AML-193 (cell line): ENCODE measurements around the gene CFAP299.

Experiments used
- DNase-seq, 2 experiments: peaks; one replicate each; lab custom pipeline; 2025; lab: John Stamatoyannopoulos, UW

The CFAP299 gene

GRCh38 chr4:80925293-80925692 lies 589.8 kb downstream of the CFAP299 start:
- DNase-seq = no peak

DNA sequence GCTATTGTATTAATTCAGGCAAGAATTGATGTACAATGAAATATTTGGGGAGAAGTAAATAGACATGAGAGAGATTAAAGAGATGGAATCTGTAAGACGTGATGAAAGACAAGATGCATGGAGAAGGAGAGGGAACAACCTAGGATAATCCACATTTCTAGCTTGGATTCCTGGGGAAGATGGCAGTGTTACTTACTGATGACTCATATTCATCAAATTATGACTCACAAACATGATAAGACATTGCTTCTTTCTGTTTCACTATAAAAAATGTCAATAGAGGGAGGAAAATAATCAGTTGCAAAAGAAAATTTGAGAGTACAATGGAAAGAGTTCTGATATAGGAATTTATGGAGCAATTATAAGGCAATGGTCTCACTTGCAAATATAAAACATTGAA lies 590.9 kb downstream of the CFAP299 start:
- no peak for DNase-seq

DNA sequence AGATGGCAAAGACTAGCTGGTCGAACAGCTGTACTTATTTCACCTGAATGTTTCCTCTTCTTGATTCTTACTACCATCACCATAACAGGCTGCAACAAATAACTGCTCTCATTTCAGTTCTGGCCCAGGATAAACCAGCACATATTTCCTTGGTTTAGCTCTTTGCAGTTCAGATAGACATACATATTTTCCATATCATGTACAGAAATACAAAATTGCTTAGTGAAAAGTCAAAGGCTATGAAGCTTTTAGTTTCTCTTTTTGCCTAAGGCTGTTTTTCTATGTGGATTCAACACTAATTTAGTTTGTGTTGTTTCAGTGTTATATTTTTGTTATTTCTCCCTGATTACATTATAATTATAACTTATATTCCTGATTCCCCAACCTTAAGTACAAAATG lies 591.4 kb downstream of the CFAP299 start:
- no peak for DNase-seq

- DNase-seq = no peak
These were observed 591.9 kb downstream of the CFAP299 start for GRCh38 chr4:80927420-80927819.

DNA sequence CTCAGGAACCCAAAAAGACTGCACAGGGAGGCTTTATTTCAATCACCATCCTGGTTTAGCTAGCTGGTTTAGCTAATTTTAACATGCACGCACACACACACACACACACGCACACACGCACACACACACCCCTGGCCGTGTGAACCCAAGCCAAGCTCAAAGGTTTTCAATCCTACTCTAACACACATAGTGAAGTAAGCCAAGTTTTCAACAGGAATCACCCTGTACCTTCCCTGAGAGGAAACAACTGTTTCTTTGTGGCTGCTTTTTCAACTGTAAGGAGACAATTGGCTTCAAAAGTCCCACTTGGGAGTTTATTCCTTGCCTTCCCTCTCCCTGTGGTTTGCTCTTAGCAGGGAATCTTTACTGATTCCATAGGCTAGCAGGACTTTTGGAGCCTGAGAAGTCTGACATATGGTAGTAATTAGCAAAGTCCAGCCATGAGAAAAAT lies 596.1 kb downstream of the CFAP299 start:
- no peak for DNase-seq

DNA sequence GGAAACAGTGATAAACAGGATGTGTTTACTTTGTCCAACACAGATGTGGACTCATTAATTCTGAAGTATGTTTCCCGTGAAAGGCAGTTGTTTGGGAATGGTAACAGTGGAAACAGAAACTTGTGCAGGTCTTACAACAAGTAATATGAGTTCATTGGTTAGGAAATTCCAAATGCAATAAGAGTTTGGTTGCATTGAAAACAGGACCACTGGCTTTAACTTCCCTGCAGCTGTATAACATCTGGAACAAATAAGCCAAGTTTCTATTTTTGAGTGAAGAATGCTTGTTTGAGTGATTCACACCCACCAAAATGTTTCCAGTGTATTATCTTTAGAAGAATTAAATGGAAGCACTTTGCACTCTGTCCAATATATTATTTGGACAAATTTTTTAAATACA lies 612.6 kb downstream of the CFAP299 start:
- no peak for DNase-seq

DNA sequence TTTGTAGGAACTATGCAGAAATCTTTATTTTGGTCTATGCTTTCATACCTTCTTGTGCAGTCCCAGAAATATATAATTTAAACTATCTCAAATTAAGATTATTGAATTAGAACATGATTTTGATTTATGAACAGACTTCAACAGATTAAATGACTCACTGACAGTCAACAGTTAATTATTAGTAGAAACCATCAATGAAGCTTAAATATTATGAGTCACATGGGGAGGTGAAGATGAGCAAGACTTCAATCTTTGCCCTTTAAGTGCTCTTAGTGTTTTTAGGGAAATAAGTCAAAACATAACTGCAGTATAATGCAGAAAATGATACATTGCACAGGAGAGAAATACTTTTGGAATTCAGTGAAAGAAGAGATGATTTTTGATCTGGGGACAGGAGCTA lies 613.5 kb downstream of the CFAP299 start:
- DNase-seq = no peak

DNA sequence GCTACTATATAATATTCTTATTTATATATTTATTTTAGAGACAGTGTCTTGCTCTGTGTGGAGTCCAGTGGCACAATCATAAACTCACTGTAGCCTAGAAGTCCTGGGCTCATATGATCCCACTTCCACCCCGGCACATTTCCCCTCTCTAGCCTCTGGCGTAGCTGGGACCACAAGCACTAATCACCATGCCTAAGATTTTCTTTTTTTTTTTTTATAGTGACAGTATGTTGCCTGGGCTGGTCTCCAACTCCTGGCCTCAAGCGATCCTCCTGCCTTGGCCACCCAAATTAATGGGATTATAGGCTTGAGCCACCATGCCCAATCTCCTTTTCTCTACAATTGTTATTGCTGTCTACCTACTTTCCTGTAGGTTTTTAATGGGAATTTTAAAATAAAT lies 620.9 kb downstream of the CFAP299 start:
- DNase-seq = no peak

GRCh38 chr4:80963051-80963450 lies 627.5 kb downstream of the CFAP299 start:
- DNase-seq = no peak

DNA sequence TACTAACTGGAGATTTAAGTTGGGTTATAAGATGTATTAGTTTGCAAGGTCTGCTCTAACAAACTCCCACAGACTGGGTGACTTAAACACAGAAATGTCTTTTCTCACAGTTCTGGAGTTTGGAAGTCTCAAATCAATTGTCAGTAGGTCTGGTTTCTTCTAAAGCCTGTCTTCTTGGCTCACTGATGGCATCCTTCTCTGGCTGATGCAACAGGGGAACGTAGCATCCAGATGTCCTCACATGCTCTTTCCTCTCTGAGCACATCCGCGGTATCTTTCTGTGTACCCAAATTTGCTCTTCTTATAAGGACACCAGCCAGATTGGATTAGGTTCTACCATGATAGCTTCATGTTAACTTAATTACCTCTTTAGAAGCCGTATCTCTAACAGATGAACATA lies 631.8 kb downstream of the CFAP299 start:
- DNase-seq = no peak

DNA sequence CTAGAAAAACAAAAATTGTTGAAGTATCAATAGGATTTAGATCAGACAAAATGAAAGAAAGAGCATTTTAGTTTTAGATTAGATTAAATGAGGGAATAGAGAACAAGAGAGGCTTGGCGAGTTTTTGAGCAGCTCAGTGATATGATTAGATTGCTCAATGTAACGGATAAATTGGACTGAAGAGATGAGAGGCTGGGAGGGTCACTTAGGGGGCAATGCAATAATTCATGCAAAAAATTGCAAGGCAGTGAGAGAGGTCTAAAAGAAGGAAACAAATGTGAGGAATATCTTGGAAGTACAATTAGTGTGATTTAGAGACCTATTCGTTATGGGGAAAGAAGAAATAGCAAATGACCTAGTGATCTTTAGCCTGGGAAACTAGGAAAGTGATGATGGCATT lies 644.7 kb downstream of the CFAP299 start:
- DNase-seq = no peak

GRCh38 chr4:80986011-80986410 lies 650.5 kb downstream of the CFAP299 start:
- DNase-seq = no peak

GRCh38 chr4:80989921-80990544 lies 654.5 kb downstream of the CFAP299 start:
- peak; percentile 46 to 65 for DNase-seq

- no peak for DNase-seq
These were observed 655.3 kb downstream of the CFAP299 start for GRCh38 chr4:80990851-80991250.

GRCh38 chr4:80999943-81000342 lies 664.4 kb downstream of the CFAP299 start:
- no peak for DNase-seq

- DNase-seq = no peak
These were observed 668.1 kb downstream of the CFAP299 start for GRCh38 chr4:81003597-81004111.

- DNase-seq = no peak
These were observed 671.9 kb downstream of the CFAP299 start for GRCh38 chr4:81007417-81007816.
